C4-2B (cell line): ENCODE data around the gene JPT1.

Experiments
- ZFX ChIP-seq: fragments of 450-650 bp; IDR thresholded peaks from 2 replicates; pipeline ENCODE4 v1.6.1; 2017
- TF ChIP-seq, protein P1 (sequence below): fragments of 450-650 bp; conservative IDR thresholded peaks from 2 replicates; pipeline ENCODE4 v1.5.1; 2017; ENCODE audit warnings: mild to moderate bottlenecking

DNA sequence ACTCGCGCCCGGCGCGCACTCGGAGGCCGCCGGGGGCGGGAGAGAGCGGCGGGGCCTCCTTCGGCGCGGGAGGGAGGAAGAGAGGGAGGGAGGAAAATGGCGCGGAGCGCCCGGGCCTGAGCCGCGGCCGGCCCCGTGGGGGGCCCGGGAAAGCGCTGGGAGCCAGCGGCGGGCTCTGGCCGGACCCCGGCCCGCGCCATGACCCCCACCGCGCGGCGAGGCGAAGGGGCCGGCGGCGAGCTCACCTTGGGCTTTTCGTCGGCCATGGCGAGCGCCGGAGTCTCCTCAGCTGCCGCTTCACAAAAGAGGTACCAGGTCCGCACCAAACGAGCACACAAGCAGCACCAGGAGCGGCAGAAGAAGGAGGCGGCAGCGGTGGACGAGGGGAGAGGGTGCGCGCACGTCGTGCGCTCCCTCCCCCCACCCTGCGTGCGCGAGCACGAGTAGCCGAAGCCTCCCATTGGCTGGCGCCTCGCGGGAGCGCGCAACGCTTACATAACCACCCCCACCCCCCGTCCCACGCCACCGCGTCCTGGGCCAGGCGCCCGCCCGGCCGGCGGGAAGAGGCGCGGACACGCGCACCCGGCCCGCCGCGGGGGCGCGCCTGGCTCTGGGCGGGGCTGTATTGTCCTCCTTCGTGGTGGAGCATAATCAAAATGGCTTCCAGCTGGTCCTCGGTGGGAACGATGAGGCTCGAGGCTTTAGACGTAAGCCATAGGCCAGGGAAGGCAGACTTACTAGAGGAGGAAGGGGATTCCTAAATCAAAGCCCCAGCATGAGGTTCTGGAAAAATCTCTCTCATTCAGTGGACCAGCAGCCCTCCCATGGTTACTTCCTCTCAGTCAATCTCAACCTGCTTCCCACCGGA lies 28.5 kb upstream of the JPT1 start, which contains the start of gene SUMO2:
- TF ChIP-seq, protein P1, sequence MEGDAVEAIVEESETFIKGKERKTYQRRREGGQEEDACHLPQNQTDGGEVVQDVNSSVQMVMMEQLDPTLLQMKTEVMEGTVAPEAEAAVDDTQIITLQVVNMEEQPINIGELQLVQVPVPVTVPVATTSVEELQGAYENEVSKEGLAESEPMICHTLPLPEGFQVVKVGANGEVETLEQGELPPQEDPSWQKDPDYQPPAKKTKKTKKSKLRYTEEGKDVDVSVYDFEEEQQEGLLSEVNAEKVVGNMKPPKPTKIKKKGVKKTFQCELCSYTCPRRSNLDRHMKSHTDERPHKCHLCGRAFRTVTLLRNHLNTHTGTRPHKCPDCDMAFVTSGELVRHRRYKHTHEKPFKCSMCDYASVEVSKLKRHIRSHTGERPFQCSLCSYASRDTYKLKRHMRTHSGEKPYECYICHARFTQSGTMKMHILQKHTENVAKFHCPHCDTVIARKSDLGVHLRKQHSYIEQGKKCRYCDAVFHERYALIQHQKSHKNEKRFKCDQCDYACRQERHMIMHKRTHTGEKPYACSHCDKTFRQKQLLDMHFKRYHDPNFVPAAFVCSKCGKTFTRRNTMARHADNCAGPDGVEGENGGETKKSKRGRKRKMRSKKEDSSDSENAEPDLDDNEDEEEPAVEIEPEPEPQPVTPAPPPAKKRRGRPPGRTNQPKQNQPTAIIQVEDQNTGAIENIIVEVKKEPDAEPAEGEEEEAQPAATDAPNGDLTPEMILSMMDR, result no peak; the same call in 1 of the 2 replicates
- TF ChIP-seq ZFX, result peak; percentile 68; the same call in 1 of the 2 replicates
